Dendritic cell treated with granulocyte-macrophage colony-stimulating factor and Interleukin-4, amounts not matched to agents 40 ng/mL and 50 ng/mL, for 4 days (primary cell): ENCODE measurements around the gene MARVELD1.

Experiments
- H3K27ac Mint-ChIP-seq: one replicate; pipeline ENCODE4 v1.8.0; 2022; ENCODE audit warnings: mild to moderate bottlenecking, mixed read lengths
- H3K27me3 Mint-ChIP-seq: one replicate; pipeline ENCODE4 v1.8.0; 2022; ENCODE audit warnings: mild to moderate bottlenecking, mixed read lengths
- H3K36me3 Mint-ChIP-seq: one replicate; pipeline ENCODE4 v1.8.0; 2022; ENCODE audit warnings: low read depth, mixed read lengths
- H3K4me1 Mint-ChIP-seq: one replicate; pipeline ENCODE4 v1.8.0; 2022; ENCODE audit warnings: low read depth, mixed read lengths
- H3K4me3 Mint-ChIP-seq: one replicate; pipeline ENCODE4 v1.8.0; 2022; ENCODE audit warnings: mild to moderate bottlenecking, moderate library complexity, mixed read lengths
- H3K9me3 Mint-ChIP-seq: one replicate; pipeline ENCODE4 v1.8.0; 2022; ENCODE audit warnings: mixed read lengths
- intact Hi-C: fragments of 100-400 bp; cut with micrococcal nuclease; formaldehyde crosslinking; loops from one replicate; pipeline ENCODE4 v1.15.0; 2022

The MARVELD1 gene

DNA sequence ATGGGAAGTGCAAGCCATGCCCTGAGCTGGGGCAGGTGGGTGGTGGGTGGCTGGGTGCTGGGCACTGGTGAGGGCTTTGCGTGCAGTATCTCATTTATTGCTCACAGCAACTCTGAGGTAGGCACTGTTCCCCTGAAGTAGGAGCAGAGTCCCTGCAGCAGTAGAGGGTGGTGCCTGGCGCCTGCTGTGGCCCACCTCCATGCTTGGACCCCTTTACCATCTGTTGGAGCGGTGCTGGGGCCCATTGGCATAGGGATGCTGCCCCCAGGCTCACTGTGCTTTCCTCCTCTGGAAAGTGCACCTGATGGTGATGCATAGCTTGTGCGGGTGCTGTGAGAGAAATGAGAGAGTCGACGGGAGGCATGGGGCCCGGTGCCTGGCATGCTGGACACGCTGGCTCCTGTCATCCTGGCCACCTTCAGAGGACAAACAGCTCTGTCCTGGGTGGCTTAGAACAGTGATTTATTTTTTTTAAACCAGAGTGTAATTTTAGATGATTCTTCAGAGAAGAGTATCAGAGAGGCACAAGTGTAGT is 47.9 kb downstream of the MARVELD1 start:
- Mint-ChIP-seq H3K4me3 (no peak overlapping the region), H3K9me3 (no peaks in the 10 kb centered on the region), H3K36me3 (peaks cover 66% of the 10 kb centered on the region), H3K4me1 (no peaks in the 10 kb centered on the region), H3K27ac (no peak overlapping the region), H3K27me3 (no peaks in the 10 kb centered on the region)
- intact Hi-C loops = no loop called here

DNA sequence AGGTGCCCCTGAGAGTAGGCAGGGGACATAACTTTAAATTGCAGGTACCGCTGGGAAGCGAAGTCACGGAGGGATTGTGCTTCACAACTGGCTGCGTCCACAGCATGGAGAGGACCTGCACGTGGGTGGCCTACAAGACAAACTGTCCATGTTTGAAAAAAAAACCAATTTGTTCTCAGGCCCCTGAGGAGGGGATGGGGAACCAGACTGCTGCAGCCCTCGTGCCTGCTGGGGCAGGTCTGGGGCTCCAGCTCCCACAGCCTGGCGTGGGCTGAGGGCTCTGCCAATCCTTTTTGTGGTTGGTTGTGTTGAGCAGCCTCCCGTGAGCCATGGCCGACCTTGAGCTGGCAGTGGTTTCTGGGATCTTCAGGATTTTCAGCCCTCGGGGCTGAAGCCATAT is 48.5 kb downstream of the MARVELD1 start:
- H3K27ac Mint-ChIP-seq = no peak overlapping the region
- intact Hi-C loops = no loop called here
- no peaks in the 10 kb centered on the region for H3K27me3 Mint-ChIP-seq
- H3K36me3 Mint-ChIP-seq = peaks cover 59% of the 10 kb centered on the region
- H3K4me1 Mint-ChIP-seq = no peaks in the 10 kb centered on the region
- no peaks in the 10 kb centered on the region for H3K9me3 Mint-ChIP-seq
- no peak overlapping the region for H3K4me3 Mint-ChIP-seq

DNA sequence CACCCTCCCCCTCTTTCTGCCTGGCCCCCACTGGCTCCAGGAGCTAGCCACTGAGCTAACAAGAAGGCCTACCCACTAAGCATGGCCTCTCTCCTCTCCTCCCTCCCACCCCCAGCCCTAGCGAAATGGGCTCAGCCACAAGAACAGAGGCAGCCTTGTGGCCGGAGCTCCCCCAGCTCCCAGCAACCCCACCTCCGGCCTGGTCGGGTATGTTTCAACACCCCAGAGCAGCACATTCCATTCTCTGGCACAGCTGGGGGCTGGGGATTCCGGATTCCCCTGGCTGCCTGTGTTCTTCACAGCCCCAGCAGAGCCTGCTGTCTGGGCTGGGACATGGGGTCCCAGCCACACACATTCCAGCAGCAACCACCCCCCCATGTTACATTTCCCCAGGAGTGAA is 49.3 kb downstream of the MARVELD1 start:
- Mint-ChIP-seq H3K27me3 (no peaks in the 10 kb centered on the region), H3K27ac (no peak overlapping the region), H3K4me1 (no peaks in the 10 kb centered on the region), H3K36me3 (peaks cover 52% of the 10 kb centered on the region), H3K9me3 (no peaks in the 10 kb centered on the region), H3K4me3 (no peak overlapping the region)
- intact Hi-C loops = no loop called here

DNA sequence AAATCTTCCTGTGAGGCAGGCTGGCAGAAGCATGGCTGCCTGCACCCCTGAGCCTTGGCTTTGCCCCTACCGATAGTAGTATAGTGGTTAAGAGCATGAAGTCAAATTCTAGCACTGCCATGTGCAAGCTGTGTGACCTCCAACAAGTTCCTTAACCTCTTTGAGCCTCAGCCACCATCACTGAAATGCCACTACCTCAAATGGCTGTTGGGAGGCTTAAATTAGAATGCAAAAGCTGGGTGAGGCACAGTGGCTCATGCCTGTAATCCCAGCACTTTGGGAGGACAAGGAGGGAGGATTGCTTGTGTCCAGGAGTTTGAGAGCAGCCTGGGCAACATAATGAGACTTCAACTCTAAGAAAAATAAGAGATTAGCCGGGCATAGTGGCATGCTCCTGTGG is 49.9 kb downstream of the MARVELD1 start:
- Mint-ChIP-seq H3K9me3 (no peaks in the 10 kb centered on the region), H3K27ac (no peak overlapping the region), H3K27me3 (peaks cover 4% of the 10 kb centered on the region), H3K4me1 (peaks cover 3% of the 10 kb centered on the region), H3K4me3 (no peak overlapping the region), H3K36me3 (peaks cover 46% of the 10 kb centered on the region)
- intact Hi-C loops = no loop called here

DNA sequence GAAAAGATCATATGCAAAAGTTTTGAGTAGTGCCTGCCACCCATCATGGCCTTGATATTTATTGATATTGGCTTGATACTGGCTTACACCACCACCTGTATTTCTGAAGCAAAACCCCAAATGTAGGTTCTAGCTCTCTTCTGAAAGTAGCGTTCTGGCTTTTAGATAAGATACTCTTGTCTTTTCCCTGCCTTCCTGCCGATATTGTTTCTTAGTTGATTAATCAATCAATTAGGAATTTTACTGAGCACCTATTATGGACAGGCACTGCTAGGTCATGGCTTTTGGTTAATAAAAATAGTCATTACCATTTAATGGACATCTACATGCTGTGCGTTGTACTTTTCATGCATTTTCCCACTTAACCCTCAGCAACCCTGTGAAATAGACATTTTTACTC is 50.4 kb downstream of the MARVELD1 start:
- no peaks in the 10 kb centered on the region for H3K9me3 Mint-ChIP-seq
- intact Hi-C loops = no loop called here
- H3K4me3 Mint-ChIP-seq = no peak overlapping the region
- H3K27me3 Mint-ChIP-seq = peaks cover 4% of the 10 kb centered on the region
- H3K36me3 Mint-ChIP-seq = peaks cover 40% of the 10 kb centered on the region
- peaks cover 9% of the 10 kb centered on the region for H3K4me1 Mint-ChIP-seq
- H3K27ac Mint-ChIP-seq = no peak overlapping the region

DNA sequence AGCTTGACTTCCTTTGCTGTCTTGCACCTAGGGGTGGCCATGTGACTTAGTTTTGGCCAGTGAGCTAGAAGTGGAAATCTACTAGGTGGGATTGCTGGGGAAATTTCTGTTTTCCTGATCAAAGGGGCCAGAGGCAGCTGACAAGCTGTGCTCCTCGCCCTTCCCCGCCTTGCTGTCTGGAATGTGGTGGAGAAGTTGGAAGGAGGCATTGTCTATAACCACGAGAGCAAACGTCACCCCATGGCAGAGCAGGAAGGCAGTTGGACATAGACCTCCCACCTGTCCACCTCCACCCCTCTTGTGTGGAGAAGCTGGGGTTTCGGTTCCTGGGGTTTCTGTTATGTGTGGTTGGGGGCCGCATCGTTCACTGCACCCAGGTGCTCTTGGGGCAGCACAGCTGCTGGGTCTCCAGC is 51.0 kb downstream of the MARVELD1 start:
- intact Hi-C loops = no loop called here
- H3K4me3 Mint-ChIP-seq = no peak overlapping the region
- H3K36me3 Mint-ChIP-seq = peaks cover 35% of the 10 kb centered on the region
- H3K27me3 Mint-ChIP-seq = peaks cover 8% of the 10 kb centered on the region
- no peaks in the 10 kb centered on the region for H3K9me3 Mint-ChIP-seq
- peaks cover 15% of the 10 kb centered on the region for H3K4me1 Mint-ChIP-seq
- H3K27ac Mint-ChIP-seq = no peak overlapping the region

DNA sequence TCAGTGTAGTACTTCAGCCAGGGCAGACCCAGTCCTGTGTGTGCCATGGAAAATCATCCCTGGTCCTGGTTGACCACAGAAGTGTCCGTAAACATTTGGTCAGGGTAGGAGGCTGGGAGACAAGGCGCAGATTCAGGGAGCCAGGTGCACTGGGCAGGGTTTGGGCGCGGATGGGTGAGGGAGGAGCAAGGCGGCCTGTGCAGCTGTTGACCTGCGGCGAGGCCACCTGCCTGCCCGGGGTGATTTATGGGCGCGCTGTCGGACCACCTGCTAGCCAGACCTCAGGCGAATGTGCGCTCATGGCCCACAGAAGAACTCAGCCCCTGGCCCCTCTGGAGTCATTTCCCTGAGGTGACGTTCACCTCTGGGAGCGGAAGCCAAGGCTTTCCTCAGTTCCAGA is 51.7 kb downstream of the MARVELD1 start:
- H3K9me3 Mint-ChIP-seq = no peaks in the 10 kb centered on the region
- H3K4me1 Mint-ChIP-seq = peaks cover 21% of the 10 kb centered on the region

DNA sequence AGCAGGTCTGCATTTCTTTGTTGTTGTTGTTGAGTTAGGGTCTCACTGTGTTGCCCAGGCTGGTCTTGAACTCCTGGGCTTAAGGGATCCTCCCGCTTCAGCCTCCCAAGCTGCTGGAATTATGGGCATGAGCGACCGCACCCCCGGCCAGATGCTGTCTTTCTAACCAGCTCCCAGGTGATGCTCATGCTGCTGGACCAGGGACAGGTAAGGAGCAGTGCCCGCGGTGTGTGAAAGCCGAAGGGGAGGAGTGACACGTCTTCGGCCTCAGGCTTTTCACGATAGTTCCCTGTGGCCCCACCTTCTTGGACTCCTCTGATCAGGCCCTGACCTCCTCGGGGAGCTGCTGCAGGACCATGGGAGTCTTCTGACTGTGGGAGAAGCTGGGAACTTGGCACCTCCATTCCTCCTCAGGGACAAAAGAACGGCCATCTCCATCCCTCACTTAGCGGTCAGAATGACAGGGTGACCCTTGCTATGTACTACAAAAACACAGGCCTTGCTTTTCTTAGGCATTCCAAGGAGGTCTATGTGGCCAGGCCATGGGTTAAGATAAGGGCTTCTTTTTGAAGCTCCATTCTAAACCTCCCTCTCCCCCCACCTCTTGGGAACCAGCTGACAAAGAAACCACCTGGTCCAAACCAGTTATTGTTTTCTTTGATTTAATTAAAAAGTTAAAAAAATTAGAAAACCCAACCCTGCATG is 52.7 kb downstream of the MARVELD1 start:
- Mint-ChIP-seq H3K36me3 (peaks cover 17% of the 10 kb centered on the region), H3K27ac (no peak overlapping the region), H3K4me3 (no peak overlapping the region), H3K27me3 (peaks cover 26% of the 10 kb centered on the region), H3K4me1 (peaks cover 32% of the 10 kb centered on the region), H3K9me3 (no peaks in the 10 kb centered on the region)
- intact Hi-C loops = no loop called here

More for the DNA sequence above, 51.7 kb downstream of the MARVELD1 start:
- Mint-ChIP-seq H3K27ac (no peak overlapping the region), H3K36me3 (peaks cover 28% of the 10 kb centered on the region), H3K27me3 (peaks cover 15% of the 10 kb centered on the region), H3K4me3 (no peak overlapping the region)
- intact Hi-C loops = no loop called here

DNA sequence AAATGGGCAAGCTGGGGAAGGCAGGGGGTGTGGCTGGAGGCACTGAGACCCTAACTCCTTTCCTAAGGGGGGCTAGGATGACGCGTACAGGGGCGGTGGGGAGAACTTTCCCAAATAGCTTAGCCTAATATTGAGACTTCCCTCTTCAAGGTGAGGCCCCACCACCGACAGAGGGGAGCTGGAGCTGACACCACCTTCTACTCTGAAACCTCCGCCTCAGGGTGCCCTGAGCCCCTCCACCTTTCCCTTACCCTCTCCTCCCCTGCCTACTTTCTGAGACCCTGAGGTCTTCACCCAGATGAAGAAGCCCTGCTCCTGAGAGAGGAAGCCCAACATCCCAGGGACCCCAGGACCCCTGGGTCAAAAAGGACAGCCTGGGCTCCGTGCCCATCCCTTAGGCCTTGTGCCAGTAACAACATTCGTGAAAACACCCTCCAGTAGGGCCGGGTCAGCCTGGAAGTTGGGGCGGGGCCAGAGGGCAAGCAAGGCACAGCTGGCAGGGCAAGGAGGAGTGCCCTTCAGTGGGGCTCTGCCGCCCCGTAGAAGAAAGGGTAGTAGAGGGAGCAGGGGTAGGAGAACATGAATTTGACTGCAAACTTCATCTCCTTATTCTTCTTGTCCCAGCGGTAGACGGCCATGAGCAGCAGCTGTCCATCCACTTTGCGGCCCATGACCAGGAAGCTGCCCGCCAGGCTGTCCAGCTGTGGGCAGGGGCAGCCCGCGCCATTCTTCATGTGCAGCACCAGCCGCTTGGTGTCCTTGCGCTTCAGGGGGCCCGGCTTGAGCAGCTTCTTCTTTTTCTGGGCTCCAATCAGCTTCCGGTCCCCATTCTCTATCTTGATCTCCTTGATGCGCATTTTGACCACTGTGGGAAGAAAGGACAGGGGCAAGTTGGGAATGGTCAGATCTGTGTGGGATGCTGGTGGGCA is 53.7 kb downstream of the MARVELD1 start:
- H3K4me1 Mint-ChIP-seq = peaks cover 39% of the 10 kb centered on the region
- peaks cover 7% of the 10 kb centered on the region for H3K36me3 Mint-ChIP-seq
- H3K27me3 Mint-ChIP-seq = peaks cover 32% of the 10 kb centered on the region
- H3K9me3 Mint-ChIP-seq = no peaks in the 10 kb centered on the region
- intact Hi-C loops = no loop called here
- no peak overlapping the region for H3K27ac Mint-ChIP-seq
- H3K4me3 Mint-ChIP-seq = no peak overlapping the region
